HUES6 (cell line): Measurements from ENCODE around the gene KATNB1.

Experiments used
- H3K27ac ChIP-seq: 2 replicates; pipeline ENCODE4 v1.7.0; 2013; ENCODE audit warnings: low read depth, mild to moderate bottlenecking, low read length, inconsistent platforms
- H3K27me3 ChIP-seq: 2 replicates; pipeline ENCODE4 v1.6.1; 2013; ENCODE audit warnings: low read length; ENCODE audit not compliant: control insufficient read depth, insufficient read depth
- H3K36me3 ChIP-seq: 2 replicates; pipeline ENCODE4 v1.6.1; 2013; ENCODE audit warnings: low read length; ENCODE audit not compliant: control insufficient read depth, insufficient read depth
- H3K4me1 ChIP-seq: 2 replicates; pipeline ENCODE4 v1.6.1; 2013; ENCODE audit warnings: low read length; ENCODE audit not compliant: control insufficient read depth, insufficient read depth
- H3K4me3 ChIP-seq: 2 replicates; pipeline ENCODE4 v1.5.1; 2013; ENCODE audit warnings: low read depth, low read length
- H3K9ac ChIP-seq: one replicate; pipeline ENCODE4 v1.6.1; 2013; ENCODE audit warnings: mild to moderate bottlenecking, low read length
- H3K9me3 ChIP-seq: 2 replicates; pipeline ENCODE4 v1.6.1; 2013; ENCODE audit warnings: low read depth, low read length; ENCODE audit not compliant: control insufficient read depth, insufficient read depth

The KATNB1 gene

GRCh38 chr16:57798267-57798810 is 62.8 kb downstream of the KATNB1 start:
- Histone ChIP-seq H3K4me3 (peak overlapping the region; percentile 33), H3K36me3 (peaks cover 2% of the 10 kb centered on the region; the same call in 1 of the 2 replicates), H3K9ac (no peak overlapping the region), H3K4me1 (peaks cover 53% of the 10 kb centered on the region), H3K27me3 (peaks cover 3% of the 10 kb centered on the region; the same call in 1 of the 2 replicates), H3K9me3 (no peaks in the 10 kb centered on the region), H3K27ac (no peak overlapping the region)

DNA sequence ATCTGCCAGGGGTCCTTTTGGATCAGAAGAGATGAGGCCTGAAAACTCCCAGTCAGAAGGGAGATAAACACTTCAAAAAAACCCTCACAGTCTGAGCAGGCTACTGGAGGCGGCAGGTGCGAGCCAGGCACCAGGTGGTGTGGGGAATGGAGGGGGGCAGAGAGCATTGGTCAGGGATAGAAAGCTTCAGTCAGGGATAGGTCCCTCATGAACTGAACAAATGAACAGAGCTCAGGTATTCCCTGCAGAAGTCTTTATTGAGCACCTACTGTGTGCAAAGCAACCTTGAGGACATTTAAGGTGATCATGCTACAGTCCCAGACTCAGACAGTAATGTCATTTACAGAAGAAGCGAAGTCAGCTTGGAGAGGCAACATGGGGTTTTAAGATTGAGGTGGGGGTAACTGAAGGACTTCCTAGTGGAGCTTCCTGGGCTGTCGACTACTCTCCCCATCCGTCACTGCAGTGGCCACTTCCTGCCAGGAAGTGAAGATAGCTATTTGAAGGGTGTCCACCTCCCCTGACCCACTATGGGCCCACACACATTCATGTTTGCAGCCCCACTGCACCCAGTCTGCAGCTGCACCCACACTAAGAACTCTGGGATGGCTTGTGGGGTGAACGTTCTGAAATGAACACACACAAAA is 63.5 kb downstream of the KATNB1 start:
- Histone ChIP-seq H3K4me3 (no peak overlapping the region), H3K27ac (no peak overlapping the region), H3K36me3 (no peaks in the 10 kb centered on the region; the same call in 1 of the 2 replicates), H3K9me3 (no peaks in the 10 kb centered on the region), H3K27me3 (peaks cover 3% of the 10 kb centered on the region; the same call in 1 of the 2 replicates), H3K9ac (no peak overlapping the region), H3K4me1 (peaks cover 58% of the 10 kb centered on the region)

GRCh38 chr16:57799600-57800199 is 64.1 kb downstream of the KATNB1 start:
- Histone ChIP-seq H3K9ac (no peak overlapping the region), H3K4me1 (peaks cover 58% of the 10 kb centered on the region), H3K9me3 (no peaks in the 10 kb centered on the region), H3K27ac (no peak overlapping the region), H3K36me3 (no peaks in the 10 kb centered on the region; the same call in 1 of the 2 replicates), H3K27me3 (peaks cover 3% of the 10 kb centered on the region; the same call in 1 of the 2 replicates), H3K4me3 (no peak overlapping the region)

GRCh38 chr16:57800200-57801097 is 64.9 kb downstream of the KATNB1 start:
- H3K27ac ChIP-seq = no peak overlapping the region
- H3K9ac ChIP-seq = peak overlapping the region; percentile 18
- peaks cover 57% of the 10 kb centered on the region for H3K4me1 ChIP-seq
- peak overlapping the region; percentile 78; the same call in 1 of the 2 replicates for H3K4me3 ChIP-seq
- H3K36me3 ChIP-seq = no peaks in the 10 kb centered on the region; the same call in 1 of the 2 replicates
- peaks cover 3% of the 10 kb centered on the region; the same call in 1 of the 2 replicates for H3K27me3 ChIP-seq
- H3K9me3 ChIP-seq = no peaks in the 10 kb centered on the region

DNA sequence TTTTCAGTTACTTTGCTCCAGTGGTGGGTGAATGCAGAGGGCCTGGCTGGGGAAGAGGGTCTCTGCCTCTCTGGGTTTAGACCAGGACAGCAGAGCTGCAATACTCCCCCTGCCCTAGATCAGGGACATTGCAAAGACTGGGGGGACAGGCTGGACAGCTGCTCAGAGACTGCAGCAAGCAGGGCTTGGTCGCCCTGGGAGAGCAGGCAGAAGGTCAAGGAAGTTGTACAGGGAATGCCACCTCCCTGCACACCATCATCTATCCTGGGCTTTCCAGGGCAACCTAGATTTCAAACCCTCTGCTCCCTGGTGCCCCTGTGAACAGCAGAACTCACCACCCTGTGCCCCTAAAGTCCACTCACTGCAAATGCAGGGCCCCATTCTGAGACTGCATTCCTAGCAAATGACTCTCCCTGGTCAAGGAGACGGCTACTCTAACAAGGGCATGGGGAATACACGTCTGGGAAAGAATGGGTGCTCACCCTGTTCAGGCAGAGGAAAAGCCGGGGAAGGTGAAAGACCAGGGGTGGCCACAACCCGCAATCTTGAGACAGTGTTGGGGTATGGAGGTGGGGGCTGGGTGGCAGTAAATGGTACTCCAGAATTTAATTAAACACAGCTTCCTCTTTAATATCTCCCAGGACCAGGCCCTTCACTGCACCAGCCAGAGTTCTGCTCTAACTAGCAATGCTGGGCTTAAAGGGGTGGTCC is 65.7 kb downstream of the KATNB1 start:
- H3K9ac ChIP-seq = peak overlapping the region; percentile 86
- H3K4me1 ChIP-seq = peaks cover 58% of the 10 kb centered on the region

DNA sequence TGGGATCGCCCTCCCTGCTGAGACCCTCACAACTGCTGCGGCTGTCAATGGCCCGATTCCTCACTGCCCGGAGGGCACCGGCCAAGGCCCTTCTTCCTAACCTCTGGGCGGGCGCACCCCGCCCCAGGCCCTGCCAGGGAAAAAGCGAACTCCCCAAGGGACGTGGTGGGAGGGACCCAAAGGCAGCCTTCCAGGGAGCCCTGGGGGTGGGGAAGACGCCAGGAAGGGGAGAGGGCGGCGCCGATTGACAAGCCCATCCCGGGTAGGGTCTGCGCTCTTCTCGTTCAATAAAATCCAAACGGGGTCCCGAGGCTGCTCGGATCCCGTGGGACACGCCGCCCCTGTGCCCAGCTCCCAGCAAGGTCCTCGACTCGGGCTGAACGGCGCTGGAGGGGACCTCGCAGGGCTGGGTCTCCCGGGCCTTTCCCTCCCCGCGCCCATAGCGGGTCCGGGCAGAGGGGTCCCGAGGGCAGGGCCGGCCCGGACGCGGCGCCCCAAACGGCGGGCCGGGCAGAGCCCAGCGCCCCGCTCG is 66.3 kb downstream of the KATNB1 start:
- peak overlapping the region; percentile 38; the same call in 1 of the 2 replicates for H3K27ac ChIP-seq
- H3K36me3 ChIP-seq = no peaks in the 10 kb centered on the region; the same call in 1 of the 2 replicates
- peak overlapping the region; percentile 78 for H3K4me3 ChIP-seq
- H3K9me3 ChIP-seq = no peaks in the 10 kb centered on the region
- H3K27me3 ChIP-seq = peaks cover 3% of the 10 kb centered on the region; the same call in 1 of the 2 replicates
- H3K4me1 ChIP-seq = peaks cover 58% of the 10 kb centered on the region
- H3K9ac ChIP-seq = peak overlapping the region; percentile 86

More for the DNA sequence above, 65.7 kb downstream of the KATNB1 start:
- Histone ChIP-seq H3K36me3 (no peaks in the 10 kb centered on the region; the same call in 1 of the 2 replicates), H3K27ac (peak overlapping the region; percentile 38; the same call in 1 of the 2 replicates), H3K4me3 (peak overlapping the region; percentile 78), H3K9me3 (no peaks in the 10 kb centered on the region), H3K27me3 (peaks cover 3% of the 10 kb centered on the region; the same call in 1 of the 2 replicates)

GRCh38 chr16:57802341-57803133 is 67.0 kb downstream of the KATNB1 start, which contains the start of gene KIFC3:
KIFC3 (minus strand) TSS chr16:57802491; CDS start chr16:57798243, 4,248 bp downstream.
- H3K9me3 ChIP-seq = no peaks in the 10 kb centered on the region
- H3K27me3 ChIP-seq = peaks cover 3% of the 10 kb centered on the region; the same call in 1 of the 2 replicates
- no peaks in the 10 kb centered on the region for H3K36me3 ChIP-seq
- H3K27ac ChIP-seq = peak within 1 kb of the TSS; percentile 38; the same call in 1 of the 2 replicates
- H3K4me1 ChIP-seq = peaks cover 59% of the 10 kb centered on the region
- H3K9ac ChIP-seq = peak within 1 kb of the TSS; percentile 86
- H3K4me3 ChIP-seq = peak within 1 kb of the TSS; percentile 78

GRCh38 chr16:57803134-57803990 is 67.8 kb downstream of the KATNB1 start:
- peak overlapping the region; percentile 78 for H3K9ac ChIP-seq

More at GRCh38 chr16:57803134-57803990, 67.8 kb downstream of the KATNB1 start:
- Histone ChIP-seq H3K4me1 (peaks cover 55% of the 10 kb centered on the region), H3K36me3 (no peaks in the 10 kb centered on the region), H3K4me3 (peak overlapping the region; percentile 78), H3K27ac (peak overlapping the region; percentile 21; the same call in 1 of the 2 replicates), H3K9me3 (no peaks in the 10 kb centered on the region), H3K27me3 (peaks cover 3% of the 10 kb centered on the region; the same call in 1 of the 2 replicates)
